ENCODE data around the gene LDLRAP1.
"Not testable (repeated sequence)": the region's sequence is repeated elsewhere in the genome, so short reads cannot be mapped to it uniquely, and the experiment has no call there.

LDLRAP1 gene

GRCh38 chr1:25577134-25577920 is 33.9 kb downstream of the LDLRAP1 start:
- DNase-seq (ENCODE audit: low read depth): no peak

- DNase-seq (ENCODE audit: low read depth): no peak
Observed at GRCh38 chr1:25579292-25580252, 36.2 kb downstream of the LDLRAP1 start.

- no peak for DNase-seq (ENCODE audit: low read depth)
Observed at GRCh38 chr1:25580927-25581326, 37.5 kb downstream of the LDLRAP1 start.

- DNase-seq (ENCODE audit: low read depth): no peak
Observed at GRCh38 chr1:25581764-25582163, 38.4 kb downstream of the LDLRAP1 start.

GRCh38 chr1:25583519-25584370 is 40.3 kb downstream of the LDLRAP1 start:
- DNase-seq (ENCODE audit: low read depth): no peak

GRCh38 chr1:25586181-25586588 is 42.8 kb downstream of the LDLRAP1 start:
- no peak for DNase-seq (ENCODE audit: low read depth)

- no peak for DNase-seq (ENCODE audit: low read depth)
Observed at GRCh38 chr1:25587290-25587689, 43.9 kb downstream of the LDLRAP1 start.

GRCh38 chr1:25588224-25588623 is 44.8 kb downstream of the LDLRAP1 start:
- DNase-seq (ENCODE audit: low read depth): not testable (repeated sequence)

- DNase-seq (ENCODE audit: low read depth): not testable (repeated sequence)
Observed at GRCh38 chr1:25588786-25589185, 45.4 kb downstream of the LDLRAP1 start.

- no peak for DNase-seq (ENCODE audit: low read depth)
Observed at GRCh38 chr1:25590096-25590824, 46.9 kb downstream of the LDLRAP1 start.

GRCh38 chr1:25593861-25594260 is 50.5 kb downstream of the LDLRAP1 start:
- DNase-seq (ENCODE audit: low read depth): no peak

GRCh38 chr1:25594971-25595370 is 51.6 kb downstream of the LDLRAP1 start:
- DNase-seq (ENCODE audit: low read depth): no peak

GRCh38 chr1:25596641-25597040 is 53.2 kb downstream of the LDLRAP1 start:
- DNase-seq (ENCODE audit: low read depth): not testable (repeated sequence)

GRCh38 chr1:25598879-25599278 is 55.5 kb downstream of the LDLRAP1 start:
- DNase-seq (ENCODE audit: low read depth): no peak

- DNase-seq (ENCODE audit: low read depth): no peak
Observed at GRCh38 chr1:25599969-25600610, 56.7 kb downstream of the LDLRAP1 start.

- DNase-seq (ENCODE audit: low read depth): not testable (repeated sequence)
Observed at GRCh38 chr1:25600971-25601699, 57.7 kb downstream of the LDLRAP1 start.

GRCh38 chr1:25603779-25604538 is 60.6 kb downstream of the LDLRAP1 start:
- DNase-seq (ENCODE audit: low read depth): not testable (repeated sequence)

GRCh38 chr1:25607123-25607522 is 63.7 kb downstream of the LDLRAP1 start:
- DNase-seq (ENCODE audit: low read depth): no peak

GRCh38 chr1:25608488-25609178 is 65.2 kb downstream of the LDLRAP1 start:
- no peak for DNase-seq (ENCODE audit: low read depth)

Measured in HS-5 (cell line).